ENCODE measurements around the gene KCNN1. TPM values are rescaled to one million over a fixed set of nuclear protein-coding genes. Genes with fewer than 3 reads are reported as not detected.

KCNN1 gene
- total RNA-seq, 3 donors from 2014 or later, result 0.33 to 0.59 TPM; not detected in 1

DNA sequence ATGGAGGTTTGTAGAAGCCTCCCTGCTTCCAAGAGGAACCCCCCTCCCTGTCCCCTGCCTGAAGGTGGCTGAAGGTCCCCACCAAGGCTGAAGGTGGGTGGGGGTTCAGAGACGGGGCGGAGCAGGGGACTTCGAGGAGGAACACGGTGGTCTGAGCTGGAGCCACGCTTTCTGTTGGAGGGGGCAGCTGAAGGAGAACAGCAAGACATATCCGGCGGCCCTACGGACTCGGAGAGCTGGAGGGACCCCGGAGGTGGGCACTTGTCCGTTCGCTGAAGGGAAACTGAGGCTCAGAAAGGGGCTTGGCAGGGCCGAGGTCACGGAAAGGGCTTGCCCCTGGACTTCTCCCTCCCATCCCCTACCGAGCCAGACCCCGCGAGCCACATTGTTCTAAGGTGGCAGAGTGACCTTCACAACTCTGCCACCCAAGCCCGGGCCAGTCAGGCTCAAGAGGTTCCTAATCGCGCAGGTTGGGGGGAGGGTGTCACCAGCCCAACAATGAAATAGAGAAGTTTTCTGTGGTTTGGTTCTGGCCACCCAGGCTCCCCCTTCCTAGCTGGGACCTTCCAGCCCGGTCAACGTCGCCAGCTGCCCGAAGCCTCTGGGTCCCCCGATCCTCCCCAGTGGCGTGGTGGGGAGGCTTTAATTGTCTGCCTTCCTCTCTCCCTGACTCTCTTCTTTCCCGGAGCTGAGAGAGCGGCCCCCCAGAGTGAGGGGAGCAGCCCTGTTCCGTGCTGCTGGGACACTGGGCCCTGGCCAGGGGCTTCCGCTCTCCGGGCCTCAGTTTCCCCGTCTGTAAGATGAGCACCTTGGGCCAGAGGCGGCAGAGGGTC is 15.5 kb upstream of the KCNN1 start:
- Histone ChIP-seq H3K9me3 (no peaks in the 10 kb centered on the region), H3K4me3 (peak overlapping the region in 1 of 3 donors; percentile 53), H3K4me1 (peaks cover 3 to 29% of the 10 kb centered on the region in 2 donors), H3K36me3 (no peaks in the 10 kb centered on the region), H3K27me3 (peaks cover 15 to 73% of the 10 kb centered on the region in 2 donors), H3K27ac (no peak overlapping the region)
- no peak for DNase-seq (ENCODE audit: low spot score in 2 of 2)
- TF ChIP-seq, protein P1, sequence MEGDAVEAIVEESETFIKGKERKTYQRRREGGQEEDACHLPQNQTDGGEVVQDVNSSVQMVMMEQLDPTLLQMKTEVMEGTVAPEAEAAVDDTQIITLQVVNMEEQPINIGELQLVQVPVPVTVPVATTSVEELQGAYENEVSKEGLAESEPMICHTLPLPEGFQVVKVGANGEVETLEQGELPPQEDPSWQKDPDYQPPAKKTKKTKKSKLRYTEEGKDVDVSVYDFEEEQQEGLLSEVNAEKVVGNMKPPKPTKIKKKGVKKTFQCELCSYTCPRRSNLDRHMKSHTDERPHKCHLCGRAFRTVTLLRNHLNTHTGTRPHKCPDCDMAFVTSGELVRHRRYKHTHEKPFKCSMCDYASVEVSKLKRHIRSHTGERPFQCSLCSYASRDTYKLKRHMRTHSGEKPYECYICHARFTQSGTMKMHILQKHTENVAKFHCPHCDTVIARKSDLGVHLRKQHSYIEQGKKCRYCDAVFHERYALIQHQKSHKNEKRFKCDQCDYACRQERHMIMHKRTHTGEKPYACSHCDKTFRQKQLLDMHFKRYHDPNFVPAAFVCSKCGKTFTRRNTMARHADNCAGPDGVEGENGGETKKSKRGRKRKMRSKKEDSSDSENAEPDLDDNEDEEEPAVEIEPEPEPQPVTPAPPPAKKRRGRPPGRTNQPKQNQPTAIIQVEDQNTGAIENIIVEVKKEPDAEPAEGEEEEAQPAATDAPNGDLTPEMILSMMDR (IDR thresholded peaks at IDR 0.05), result no peak
- no peak for TF ChIP-seq POLR2A (IDR thresholded peaks at IDR 0.05)
- TF ChIP-seq POLR2AphosphoS5 (IDR thresholded peaks at IDR 0.05), result no peak
- intact Hi-C loops (cut with DNase I; ENCODE audit: low total_unique reads), result loop anchor here (5.0 kb wide), 1 partner anchor 46 kb away; no protein-coding TSS in a partner anchor

DNA sequence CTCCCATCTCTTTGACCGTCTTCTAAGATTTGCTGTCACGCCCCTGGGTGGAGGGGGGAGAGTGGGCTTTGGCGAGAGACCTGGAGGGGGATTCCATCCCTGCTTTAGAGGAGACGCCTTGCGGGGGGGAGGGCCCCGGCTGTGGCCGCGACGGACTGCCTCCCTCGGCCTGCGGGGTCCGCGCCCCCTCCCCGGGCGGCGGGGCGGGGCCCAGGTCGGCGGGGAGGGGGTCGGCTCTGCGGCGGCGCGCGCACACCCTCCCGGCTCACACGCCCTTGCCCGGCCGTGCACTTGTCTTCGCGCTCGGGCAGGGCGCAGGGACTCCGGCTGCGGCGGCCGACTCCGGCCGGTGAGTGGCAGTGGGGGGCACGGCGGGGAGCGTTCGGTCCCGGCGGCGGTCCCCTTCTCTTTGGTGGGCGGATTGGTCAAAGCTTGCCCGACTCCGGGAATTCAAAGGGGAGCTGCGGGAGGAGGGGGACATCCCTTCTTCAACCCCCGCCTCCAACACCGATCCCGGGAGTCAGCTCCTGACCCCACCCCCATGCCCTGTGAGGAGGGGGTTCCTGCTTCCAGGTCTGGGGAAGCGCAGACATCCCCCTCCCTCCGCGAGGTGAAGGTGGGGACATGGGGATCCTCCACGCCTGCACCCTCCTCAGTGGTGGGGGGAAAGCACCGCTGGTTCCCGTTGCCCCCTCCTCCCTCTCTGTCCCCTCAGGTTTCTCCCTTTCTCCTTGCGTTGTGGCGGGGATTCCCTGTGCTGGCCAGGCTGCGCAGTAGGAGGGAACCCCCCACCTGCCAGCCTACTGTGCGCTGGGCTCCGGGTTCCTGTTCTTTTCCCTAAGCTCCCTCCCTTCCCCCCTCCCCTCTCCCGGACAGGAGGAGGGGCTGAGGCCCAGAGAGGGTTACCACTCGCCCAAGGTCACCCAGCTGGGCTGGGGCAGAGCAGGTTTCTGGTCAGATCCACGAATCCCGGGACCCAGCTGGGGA is 14.6 kb upstream of the KCNN1 start:
- H3K36me3 ChIP-seq, result no peaks in the 10 kb centered on the region
- peaks cover 15 to 75% of the 10 kb centered on the region in 2 donors for H3K27me3 ChIP-seq
- no peak overlapping the region for H3K27ac ChIP-seq
- peaks cover 3 to 29% of the 10 kb centered on the region in 2 donors for H3K4me1 ChIP-seq
- DNase-seq (ENCODE audit: low spot score in 2 of 2), result no peak
- H3K9me3 ChIP-seq, result no peaks in the 10 kb centered on the region
- TF ChIP-seq, protein P1 (IDR thresholded peaks at IDR 0.05), result no peak
- peak overlapping the region in 1 of 3 donors; percentile 53 for H3K4me3 ChIP-seq
- intact Hi-C loops (cut with DNase I; ENCODE audit: low total_unique reads), result loop anchor here (5.0 kb wide), 1 partner anchor 45 kb away; no protein-coding TSS in a partner anchor

DNA sequence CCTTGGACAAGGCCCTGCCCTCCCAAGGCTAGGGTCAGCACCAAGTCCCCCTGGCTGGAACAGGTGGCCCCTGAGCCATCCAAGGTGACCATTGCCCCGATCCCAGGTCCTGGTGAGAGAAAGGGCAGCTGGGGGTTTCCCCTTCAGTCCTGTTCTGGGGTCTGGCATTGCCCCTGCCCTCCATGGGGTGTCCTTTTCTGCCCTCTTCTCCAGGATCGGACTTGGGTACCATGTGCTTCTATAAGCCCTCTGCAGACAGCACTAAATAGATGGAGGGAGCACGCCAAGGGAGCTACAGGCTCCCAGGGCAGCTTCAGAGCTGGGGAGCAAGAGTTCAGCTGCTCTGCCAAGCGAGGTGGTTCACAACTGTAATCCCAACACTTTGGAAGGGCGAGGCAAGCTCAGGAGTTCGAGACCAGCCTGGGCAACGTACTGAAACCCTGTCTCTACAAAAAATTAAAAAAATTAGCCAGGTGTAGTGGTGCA is 13.5 kb upstream of the KCNN1 start:
- TF ChIP-seq, protein P1 (IDR thresholded peaks at IDR 0.05), result no peak
- TF ChIP-seq POLR2AphosphoS5 (IDR thresholded peaks at IDR 0.05) (no peak), POLR2A (IDR thresholded peaks at IDR 0.05) (no peak)
- no peak for DNase-seq (ENCODE audit: low spot score in 2 of 2)
- no peak overlapping the region for H3K27ac ChIP-seq
- no peak overlapping the region for H3K4me3 ChIP-seq
- intact Hi-C loops (cut with DNase I; ENCODE audit: low total_unique reads), result loop anchor here (5.0 kb wide), 1 partner anchor 44 kb away; no protein-coding TSS in a partner anchor
- H3K36me3 ChIP-seq, result no peaks in the 10 kb centered on the region
- H3K9me3 ChIP-seq, result no peaks in the 10 kb centered on the region
- H3K27me3 ChIP-seq, result peaks cover 15 to 82% of the 10 kb centered on the region in 2 donors
- H3K4me1 ChIP-seq, result peaks cover 3 to 29% of the 10 kb centered on the region in 2 donors

DNA sequence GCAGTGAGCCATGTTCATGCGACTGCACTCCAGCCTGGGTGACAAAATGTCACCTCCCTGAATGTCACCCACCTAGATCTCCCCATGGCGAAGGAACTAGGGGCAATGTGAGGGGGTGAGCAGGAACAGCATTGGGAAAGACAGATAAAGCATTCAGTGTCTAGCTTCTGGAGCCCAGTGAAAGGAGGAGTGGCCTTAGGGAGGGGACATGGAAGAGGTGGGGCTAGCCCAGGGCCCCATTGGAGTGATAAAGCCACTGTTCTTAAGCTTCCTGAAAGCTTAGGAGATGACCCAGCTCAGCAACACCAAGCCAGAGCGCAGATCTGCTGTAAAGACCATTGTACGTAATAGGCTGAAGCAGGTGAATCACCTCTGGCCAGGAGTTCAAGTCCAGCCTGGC is 13.0 kb upstream of the KCNN1 start:
- H3K36me3 ChIP-seq, result no peaks in the 10 kb centered on the region
- H3K27me3 ChIP-seq, result peaks cover 15 to 80% of the 10 kb centered on the region in 2 donors
- no peak for TF ChIP-seq POLR2A (IDR thresholded peaks at IDR 0.05)
- no peak for TF ChIP-seq POLR2AphosphoS5 (IDR thresholded peaks at IDR 0.05)
- TF ChIP-seq, protein P1 (IDR thresholded peaks at IDR 0.05), result no peak
- H3K4me1 ChIP-seq, result peaks cover 3 to 29% of the 10 kb centered on the region in 2 donors
- no peak overlapping the region for H3K4me3 ChIP-seq
- H3K9me3 ChIP-seq, result no peaks in the 10 kb centered on the region
- H3K27ac ChIP-seq, result no peak overlapping the region
- DNase-seq (ENCODE audit: low spot score in 2 of 2), result no peak
- intact Hi-C loops (cut with DNase I; ENCODE audit: low total_unique reads), result loop anchor here (5.0 kb wide), 1 partner anchor 43 kb away; no protein-coding TSS in a partner anchor

Data from breast epithelium (tissue), 4 donors.